NCI-H2081 treated with DMSO at 0.1 percent for 48 hours (cell line): ENCODE measurements around the gene SPTBN4.
A peak's percentile ranks its signal among the peaks of the same experiment; 100 is the strongest.
"Not testable (repeated sequence)": the region's sequence is repeated elsewhere in the genome, so short reads cannot be mapped to it uniquely, and the experiment has no call there.

ENCODE experiments used
- DNase-seq: peaks from one replicate; lab custom pipeline; 2025; lab: John Stamatoyannopoulos, UW

The SPTBN4 gene

DNA sequence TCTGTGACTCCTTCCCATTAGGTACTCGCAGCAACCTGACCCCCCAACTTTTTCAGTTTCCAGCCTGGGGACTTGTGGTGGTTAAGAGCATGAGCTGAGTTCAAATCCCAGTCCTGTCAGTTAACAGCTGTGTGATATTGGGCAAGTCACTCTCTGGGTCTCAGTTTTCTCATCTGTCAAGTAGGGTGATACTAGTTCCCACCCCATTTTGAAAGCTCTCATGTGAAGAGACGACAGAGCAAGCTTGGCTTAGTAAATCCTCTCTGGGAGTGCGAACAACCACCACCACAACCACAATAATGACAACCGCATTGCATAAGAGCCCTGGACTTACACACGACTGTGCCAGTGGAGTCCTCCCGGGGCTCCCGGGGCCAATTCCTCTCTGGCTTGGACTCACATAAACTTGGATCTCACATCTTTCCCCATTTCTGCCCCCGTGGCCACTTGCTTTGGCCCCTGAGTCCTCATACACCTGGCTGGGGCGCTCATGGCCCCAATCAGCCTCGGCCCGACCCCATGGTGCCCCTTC, 1.7 kb upstream of the SPTBN4 start:
- DNase-seq, result no peak

- peak; percentile 77 for DNase-seq
Observed at GRCh38 chr19:40465557-40466218, 1.1 kb upstream of the SPTBN4 start, which contains the start of gene BLVRB. Gene BLVRB, minus strand, starts transcription at chr19:40465745. Its CDS starts 57 bp downstream, at chr19:40465688.

GRCh38 chr19:40466219-40466984, 399 bp upstream of the SPTBN4 start:
- no peak for DNase-seq

- no peak for DNase-seq
Observed at GRCh38 chr19:40469011-40469410, 2.2 kb downstream of the SPTBN4 start.

GRCh38 chr19:40471111-40471510, 4.3 kb downstream of the SPTBN4 start:
- DNase-seq, result no peak

DNA sequence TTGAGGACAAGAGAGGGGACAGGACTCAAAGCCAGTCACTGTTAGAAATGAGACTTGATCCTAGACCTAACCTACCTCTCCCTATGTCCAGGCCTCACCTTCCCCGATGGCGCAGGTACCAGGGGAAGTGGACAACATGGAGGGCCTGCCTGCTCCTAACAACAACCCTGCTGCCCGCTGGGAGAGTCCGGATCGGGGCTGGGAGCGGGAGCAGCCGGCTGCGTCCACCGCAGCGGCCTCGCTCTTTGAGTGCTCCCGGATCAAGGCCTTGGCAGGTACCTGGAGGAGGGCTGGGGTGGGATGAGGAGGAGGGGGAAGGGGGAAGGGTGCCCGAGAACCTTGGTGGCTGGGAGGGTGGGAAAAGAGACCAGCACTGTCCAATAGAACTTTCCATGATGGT, 5.7 kb downstream of the SPTBN4 start:
- DNase-seq, result no peak

- no peak for DNase-seq
Observed at GRCh38 chr19:40474737-40475136, 7.9 kb downstream of the SPTBN4 start.

DNA sequence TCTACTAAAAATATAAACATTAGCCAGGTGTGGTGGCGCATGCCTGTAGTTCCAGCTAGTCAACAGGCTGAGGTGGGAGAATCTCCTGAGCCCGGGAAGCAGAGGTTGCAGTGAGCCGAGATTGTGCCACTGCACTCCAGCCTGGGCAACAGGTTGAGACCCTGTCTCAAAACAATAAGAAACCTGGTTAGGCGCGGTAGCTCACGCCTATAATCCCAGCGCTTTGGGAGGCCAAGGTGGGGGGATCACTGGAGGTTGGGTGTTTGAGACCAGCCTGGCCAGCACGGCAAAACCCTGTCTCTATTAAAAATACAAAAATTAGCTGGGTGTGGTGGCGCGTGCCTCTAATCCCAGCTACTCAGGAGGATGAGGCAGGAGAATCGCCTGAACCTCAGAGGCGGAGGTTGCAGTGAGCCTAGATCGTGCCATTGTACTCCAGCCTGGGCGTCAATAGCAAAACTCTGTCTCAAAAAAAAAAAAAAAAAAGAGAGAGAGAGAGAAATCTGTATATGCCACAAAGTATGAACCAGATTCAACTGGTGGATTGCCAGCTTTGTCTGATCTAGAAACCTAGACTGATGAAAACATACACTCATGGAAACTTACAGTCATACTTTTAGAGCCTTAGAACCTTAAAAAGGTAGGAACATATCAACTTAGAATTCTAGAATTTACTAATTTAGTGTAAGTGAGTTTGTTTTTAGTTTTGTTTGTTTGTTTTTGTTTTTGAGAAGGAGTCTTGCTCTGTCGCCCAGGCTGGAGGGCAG, 9.3 kb downstream of the SPTBN4 start:
- DNase-seq, result not testable (repeated sequence)

GRCh38 chr19:40486017-40486416, 19.2 kb downstream of the SPTBN4 start:
- DNase-seq, result no peak

DNA sequence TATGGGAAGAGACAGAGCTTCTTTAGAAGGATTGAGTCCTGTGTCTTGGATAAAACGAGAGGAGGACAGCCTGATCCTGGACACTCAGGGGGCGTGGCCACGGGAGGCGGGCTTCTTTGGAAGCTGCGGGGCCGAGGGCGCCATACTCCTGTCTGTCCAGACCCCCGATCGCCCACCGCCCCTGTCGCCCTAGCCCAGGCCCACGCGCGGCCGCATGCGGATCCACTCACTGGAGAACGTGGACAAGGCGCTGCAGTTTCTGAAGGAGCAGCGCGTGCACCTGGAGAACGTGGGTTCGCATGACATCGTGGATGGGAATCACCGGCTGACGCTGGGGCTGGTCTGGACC, 23.1 kb downstream of the SPTBN4 start:
- no peak for DNase-seq

DNA sequence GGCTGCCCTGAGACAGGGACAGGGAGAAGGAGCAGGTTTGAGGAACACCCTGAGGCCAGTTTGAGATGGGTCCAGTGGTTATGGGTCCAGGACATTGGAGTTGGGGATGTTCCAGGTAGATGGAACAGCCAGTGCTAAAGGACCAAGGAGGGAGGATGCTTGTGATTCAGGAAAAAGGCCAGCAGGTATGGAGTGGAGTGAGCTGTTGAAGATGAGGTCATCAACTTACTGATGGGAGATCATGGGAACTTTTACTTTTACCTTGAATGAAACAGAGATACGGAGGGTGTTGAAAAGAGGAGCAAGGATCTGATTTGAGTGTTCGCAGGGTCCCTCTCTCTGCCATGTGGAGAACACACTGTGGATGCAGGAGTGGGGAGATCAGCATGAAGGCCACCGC, 25.5 kb downstream of the SPTBN4 start:
- DNase-seq, result no peak

- no peak for DNase-seq
Observed at GRCh38 chr19:40493778-40494177, 27.0 kb downstream of the SPTBN4 start.

GRCh38 chr19:40494191-40494838, 27.5 kb downstream of the SPTBN4 start:
- DNase-seq, result no peak

DNA sequence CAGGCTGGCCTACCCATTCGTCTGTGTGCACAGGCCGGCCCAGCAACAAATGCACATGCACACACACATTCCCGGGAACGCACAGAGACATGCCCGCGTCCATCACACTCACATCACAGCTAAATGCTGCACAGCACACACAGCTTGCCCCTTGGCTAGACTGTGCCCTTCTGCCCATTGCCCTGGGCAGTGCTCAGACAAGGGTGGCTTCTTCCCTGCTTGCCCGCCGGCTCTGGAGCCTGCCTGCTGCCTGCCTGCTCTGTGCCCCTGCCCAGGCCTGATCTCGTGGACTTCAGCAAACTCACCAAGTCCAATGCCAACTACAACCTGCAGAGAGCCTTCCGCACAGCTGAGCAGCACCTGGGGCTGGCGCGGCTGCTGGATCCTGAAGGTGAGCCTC, 30.4 kb downstream of the SPTBN4 start:
- DNase-seq, result no peak

GRCh38 chr19:40499320-40499719, 32.5 kb downstream of the SPTBN4 start:
- DNase-seq, result no peak

GRCh38 chr19:40500678-40501530, 34.1 kb downstream of the SPTBN4 start:
- DNase-seq, result not testable (repeated sequence)

- no peak for DNase-seq
Observed at GRCh38 chr19:40501599-40501998, 34.8 kb downstream of the SPTBN4 start.

DNA sequence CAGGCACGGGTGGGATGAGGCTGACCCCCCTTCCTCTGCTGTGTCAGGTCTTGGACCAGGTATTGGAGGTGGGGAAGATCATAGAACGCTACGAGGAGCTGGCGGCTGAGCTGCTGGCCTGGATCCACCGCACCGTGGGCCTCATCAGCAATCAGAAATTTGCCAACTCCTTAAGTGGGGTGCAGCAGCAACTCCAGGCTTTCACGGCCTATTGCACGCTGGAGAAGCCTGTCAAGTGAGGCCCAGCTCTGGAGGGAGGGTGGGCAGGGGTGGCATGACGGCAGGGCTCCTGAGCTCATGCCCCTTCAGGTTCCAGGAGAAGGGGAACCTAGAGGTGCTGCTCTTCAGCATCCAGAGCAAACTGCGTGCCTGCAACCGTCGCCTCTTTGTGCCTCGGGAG, 35.3 kb downstream of the SPTBN4 start:
- no peak for DNase-seq

- DNase-seq, result no peak
Observed at GRCh38 chr19:40502647-40503319, 36.0 kb downstream of the SPTBN4 start.

GRCh38 chr19:40503320-40503695, 36.5 kb downstream of the SPTBN4 start:
- DNase-seq, result no peak

DNA sequence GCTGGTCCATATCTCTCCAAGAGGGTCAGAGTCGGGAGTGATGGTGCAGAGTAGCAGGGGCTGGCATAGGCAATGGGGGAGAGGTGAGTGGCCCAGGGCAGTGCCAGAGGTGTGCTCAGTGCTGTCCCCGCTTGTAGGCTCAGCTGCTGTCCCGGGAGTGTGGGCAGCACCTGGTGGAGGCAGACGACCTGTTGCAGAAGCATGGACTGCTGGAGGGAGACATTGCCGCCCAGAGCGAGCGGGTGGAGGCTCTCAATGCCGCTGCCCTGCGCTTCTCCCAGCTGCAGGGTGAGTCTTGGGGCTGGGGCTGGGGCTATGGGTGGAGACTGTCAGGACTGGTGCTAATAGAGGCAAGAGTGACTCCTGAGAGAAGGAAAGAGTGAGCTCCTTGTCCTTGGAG, 39.3 kb downstream of the SPTBN4 start:
- DNase-seq, result no peak
